22Rv1 (cell line): ENCODE data around the gene PRAC2.
A peak's percentile ranks its signal among the peaks of the same experiment; 100 is the strongest.

Experiments used
- H3K27ac ChIP-seq: fragments of 450-650 bp; 2 replicates; pipeline ENCODE4 v1.5.1; 2017
- CTCF ChIP-seq: fragments of 450-650 bp; IDR thresholded peaks from 2 replicates; pipeline ENCODE4 v1.5.1; 2017; ENCODE audit warnings: mild to moderate bottlenecking
- ZFX ChIP-seq: fragments of 450-650 bp; IDR thresholded peaks from 2 replicates; pipeline ENCODE4 v1.6.1; 2017; ENCODE audit warnings: antibody characterized with exemption, borderline replicate concordance

Gene PRAC2

GRCh38 chr17:48749621-48750553 is 26.9 kb downstream of the PRAC2 start:
- peak overlapping the region; percentile 93 for H3K27ac ChIP-seq

DNA sequence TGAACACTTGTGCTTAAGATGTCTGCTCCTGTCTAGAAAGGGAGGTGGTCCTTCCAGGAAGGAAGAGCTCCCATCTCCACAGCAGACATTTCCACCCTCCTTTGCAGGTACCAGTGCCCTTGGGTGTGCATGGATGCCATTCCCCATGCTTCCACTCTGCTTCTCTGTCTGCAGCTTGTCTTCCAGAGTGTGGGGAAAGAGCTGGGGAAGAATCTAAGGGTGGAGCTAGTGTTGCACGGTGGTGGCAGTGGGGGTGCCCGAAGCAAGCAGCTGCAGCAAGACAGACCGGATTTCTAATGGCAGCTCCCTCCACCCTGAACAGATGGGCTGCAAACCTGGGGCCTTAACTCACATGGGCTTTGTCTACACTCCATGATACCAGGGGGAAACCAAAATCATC is 28.2 kb downstream of the PRAC2 start:
- peak overlapping the region; percentile 93 for H3K27ac ChIP-seq
- TF ChIP-seq ZFX (no peak), CTCF (peak; percentile 23; the same call in 1 of the 2 replicates)

More at GRCh38 chr17:48749621-48750553, 26.9 kb downstream of the PRAC2 start:
- no peak for TF ChIP-seq ZFX
- TF ChIP-seq CTCF = no peak

DNA sequence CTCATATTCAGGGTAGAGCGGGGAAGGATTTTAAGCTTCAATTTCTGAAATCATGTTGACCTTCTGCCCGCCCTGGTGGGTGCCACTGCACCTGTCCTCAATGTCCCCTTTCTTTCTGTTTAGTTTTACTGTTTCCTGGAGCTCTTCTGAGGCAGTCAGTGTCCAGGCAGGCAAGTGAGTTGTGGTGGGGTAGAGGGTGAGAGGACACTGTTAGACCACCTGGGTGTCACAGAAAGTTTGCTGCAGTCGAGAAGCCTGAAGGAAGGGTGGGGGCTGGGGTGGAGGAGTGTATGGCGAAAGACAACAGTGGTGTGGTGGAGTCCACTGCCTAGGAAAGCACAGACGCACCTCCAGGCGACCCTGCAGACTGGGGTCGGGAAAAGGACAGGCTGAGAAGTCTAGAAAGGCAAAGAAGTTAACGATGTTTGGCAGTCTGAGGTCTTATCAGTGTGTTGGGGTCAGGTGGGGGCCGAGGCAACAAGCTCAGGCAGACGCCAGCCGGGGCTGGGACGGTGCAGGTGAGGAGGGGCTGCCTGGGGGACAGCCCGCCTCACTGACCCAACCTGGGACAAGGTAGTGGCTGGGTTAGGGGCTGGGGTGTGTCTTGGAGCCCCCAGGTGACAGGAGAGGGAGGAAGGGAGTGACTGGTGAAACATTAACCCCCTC is 28.9 kb downstream of the PRAC2 start:
- TF ChIP-seq ZFX (no peak), CTCF (no peak)
- H3K27ac ChIP-seq = peak overlapping the region; percentile 93

DNA sequence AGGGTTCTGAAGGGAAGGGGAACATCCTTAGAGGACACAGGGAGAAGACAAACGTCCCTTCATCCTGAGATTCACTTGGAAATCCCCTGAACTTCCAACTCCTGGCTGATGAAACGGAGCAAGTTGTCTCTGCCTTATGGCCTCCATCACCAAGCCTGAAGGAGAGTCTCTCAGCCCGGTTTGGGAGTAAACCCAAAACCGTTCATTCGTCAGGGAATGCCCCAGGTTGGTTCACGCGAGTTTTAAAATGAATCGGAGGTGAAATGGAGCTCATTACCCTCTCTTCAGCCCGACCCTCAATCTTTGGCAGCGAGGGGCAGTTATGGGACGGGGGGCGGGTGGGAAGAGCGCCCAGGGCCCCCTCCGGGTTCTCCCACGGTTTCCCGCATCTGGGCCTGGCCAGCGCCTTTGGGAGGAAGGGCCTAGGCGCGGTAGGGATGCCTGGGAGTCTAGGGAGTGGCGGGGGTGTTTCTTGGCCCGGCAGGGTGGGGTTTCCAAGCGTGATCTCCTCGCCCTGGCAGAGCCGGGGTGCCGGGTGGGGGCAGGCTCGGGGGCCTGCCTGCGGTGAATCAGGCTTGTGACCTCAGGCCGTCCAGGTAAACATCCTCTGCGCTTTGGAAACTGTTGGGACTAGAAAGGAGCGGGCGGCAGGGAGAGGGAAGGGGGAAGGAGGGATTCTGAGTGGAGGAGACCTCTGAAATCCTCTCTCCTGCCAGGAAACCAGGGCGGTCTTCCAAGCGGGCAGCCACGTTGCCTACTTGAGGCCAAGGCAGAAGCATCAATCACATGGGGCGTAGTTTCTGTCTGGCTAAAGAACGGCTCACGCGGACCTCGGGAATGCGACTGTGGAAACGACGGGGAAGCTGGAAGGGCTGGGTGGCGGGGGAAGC is 29.7 kb downstream of the PRAC2 start:
- peak overlapping the region; percentile 93; the same call in 1 of the 2 replicates for H3K27ac ChIP-seq

DNA sequence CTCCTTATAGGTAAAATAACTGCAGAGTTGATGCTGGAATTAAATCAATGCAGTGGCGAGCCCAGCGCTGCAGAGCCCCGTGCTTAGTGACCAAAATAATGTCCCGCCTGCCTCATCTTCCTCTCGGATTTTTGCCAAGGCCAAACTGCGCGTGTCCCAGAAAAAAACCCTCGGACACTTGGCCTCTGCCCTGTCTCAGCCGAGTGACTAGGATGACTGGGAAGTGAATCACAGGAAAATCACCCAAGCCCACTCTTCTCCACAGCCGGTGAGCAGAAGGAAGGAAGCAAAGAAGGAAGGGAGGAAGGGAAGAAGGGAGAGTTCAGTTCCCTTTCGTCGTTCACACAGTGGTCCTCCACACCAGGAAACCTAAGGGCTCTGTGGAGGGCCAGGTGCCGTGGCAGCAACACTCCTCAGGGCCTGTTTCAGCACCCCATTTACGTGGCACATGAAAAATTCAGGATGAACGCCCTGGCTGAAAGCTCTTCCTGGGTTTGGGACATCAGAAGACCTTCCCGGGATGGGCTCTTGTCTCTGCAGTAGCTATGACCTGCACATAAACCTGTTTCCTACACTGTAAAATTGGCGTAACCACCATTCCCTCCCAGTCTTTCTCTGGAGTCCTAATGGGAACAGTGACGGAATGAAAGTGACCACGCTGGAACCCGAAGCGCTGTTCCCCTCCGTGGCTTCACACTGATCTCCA is 31.0 kb downstream of the PRAC2 start:
- H3K27ac ChIP-seq = peak overlapping the region; percentile 40

More for the DNA sequence above, 29.7 kb downstream of the PRAC2 start:
- TF ChIP-seq ZFX = no peak
- no peak for TF ChIP-seq CTCF

More for the DNA sequence above, 31.0 kb downstream of the PRAC2 start:
- TF ChIP-seq CTCF (no peak), ZFX (no peak)
